AG10803 (cell line): ENCODE results near the gene FAM13A.

Experiments used
- DNase-seq: peaks from one replicate; pipeline ENCODE4 v3.0.0; 2010; ENCODE audit warnings: low read depth
- H3K4me3 ChIP-seq: 2 replicates; pipeline ENCODE4 v1.5.1; 2011; ENCODE audit warnings: mild to moderate bottlenecking, low read length, control low read depth
- TF ChIP-seq, protein P1 (sequence below): conservative IDR thresholded peaks from 2 replicates; pipeline ENCODE4 v1.5.1; 2011; ENCODE audit warnings: mild to moderate bottlenecking, low read length, control low read depth, inconsistent platforms

FAM13A gene

DNA sequence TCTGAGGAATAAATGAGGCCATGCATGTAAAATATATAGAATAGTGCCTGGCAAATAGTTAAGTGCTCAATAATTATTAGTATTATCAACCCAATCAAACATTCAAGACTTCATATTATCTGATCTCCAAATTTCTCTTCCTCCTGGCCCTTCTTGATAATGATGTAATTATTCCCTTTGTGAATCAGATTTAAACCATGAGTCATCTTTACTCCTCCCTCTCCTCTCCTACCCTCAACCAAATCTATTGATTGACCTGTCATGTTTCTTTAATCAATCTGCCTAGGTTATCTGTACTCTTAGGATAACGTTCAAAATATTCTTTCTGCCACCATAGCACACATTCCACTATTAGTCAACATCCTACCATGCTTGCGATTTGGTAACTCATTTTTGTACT, 229.5 kb downstream of the FAM13A start:
- no peak overlapping the region for H3K4me3 ChIP-seq
- DNase-seq: no peak
- TF ChIP-seq, protein P1, sequence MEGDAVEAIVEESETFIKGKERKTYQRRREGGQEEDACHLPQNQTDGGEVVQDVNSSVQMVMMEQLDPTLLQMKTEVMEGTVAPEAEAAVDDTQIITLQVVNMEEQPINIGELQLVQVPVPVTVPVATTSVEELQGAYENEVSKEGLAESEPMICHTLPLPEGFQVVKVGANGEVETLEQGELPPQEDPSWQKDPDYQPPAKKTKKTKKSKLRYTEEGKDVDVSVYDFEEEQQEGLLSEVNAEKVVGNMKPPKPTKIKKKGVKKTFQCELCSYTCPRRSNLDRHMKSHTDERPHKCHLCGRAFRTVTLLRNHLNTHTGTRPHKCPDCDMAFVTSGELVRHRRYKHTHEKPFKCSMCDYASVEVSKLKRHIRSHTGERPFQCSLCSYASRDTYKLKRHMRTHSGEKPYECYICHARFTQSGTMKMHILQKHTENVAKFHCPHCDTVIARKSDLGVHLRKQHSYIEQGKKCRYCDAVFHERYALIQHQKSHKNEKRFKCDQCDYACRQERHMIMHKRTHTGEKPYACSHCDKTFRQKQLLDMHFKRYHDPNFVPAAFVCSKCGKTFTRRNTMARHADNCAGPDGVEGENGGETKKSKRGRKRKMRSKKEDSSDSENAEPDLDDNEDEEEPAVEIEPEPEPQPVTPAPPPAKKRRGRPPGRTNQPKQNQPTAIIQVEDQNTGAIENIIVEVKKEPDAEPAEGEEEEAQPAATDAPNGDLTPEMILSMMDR: no peak

GRCh38 chr4:88826771-88827170, 230.2 kb downstream of the FAM13A start:
- TF ChIP-seq, protein P1: no peak
- DNase-seq: no peak
- no peak overlapping the region for H3K4me3 ChIP-seq

DNA sequence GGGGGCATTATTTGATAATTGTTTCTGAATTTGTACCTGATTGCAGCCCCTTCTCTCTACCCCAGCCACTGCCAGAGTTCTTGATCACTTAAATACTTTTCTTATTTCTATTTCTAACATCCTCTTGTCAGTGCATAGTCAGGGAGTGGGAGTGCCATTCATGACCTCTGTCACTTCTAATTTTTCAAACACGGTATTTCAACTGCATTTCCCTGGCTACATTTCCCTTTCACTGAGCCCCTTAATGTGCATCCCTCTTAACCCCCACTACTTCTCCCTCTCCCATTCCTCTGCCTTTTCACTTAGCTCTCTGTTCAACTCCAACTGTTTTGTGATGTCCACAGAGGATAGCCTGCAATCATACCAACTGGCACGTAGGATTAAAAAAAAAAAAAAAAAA, 231.1 kb downstream of the FAM13A start:
- no peak overlapping the region for H3K4me3 ChIP-seq
- no peak for DNase-seq
- TF ChIP-seq, protein P1: no peak

DNA sequence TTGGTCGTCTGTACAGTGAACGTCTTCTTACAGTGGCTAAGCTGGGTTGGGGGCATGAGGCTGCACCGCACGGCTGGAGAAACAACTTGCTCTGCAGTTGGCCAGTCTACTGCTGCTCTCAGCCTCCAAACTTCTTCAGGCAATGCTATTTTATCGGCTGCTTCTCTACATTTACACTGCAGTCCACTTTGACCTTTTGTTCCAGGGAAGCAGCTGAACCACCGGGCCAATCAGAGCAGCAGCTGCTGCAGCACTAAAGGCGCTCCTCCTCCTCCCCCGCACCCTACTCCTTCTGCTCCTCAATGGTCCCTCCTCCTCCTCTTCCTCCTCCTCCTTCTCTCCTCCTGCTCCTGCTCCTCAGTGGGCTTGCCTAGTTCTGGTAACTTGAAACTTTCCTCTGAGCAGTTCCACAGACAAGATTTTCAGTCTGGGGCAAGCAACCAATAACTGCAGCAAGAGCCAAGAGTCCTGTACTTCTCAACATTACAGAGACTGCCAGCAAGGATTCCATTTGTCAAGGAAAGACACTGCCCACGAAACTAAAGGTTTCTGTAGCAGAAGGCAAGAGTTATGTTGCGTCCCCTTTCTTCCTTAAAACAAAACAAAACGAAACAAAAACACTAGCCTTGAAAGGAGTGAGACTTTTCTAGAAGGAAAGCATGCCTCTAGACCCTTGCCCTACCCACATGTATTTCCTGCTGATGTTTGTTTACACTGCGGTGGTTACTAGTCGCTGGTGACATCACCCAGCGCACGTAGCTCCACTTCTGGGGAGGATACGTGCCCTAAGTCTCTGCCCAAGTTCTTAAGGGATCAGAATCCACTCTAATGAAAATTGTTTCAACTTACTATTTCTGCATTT, 233.7 kb downstream of the FAM13A start:
- TF ChIP-seq, protein P1: no peak
- peak overlapping the region; percentile 64 for H3K4me3 ChIP-seq
- DNase-seq: peak; percentile 91

DNA sequence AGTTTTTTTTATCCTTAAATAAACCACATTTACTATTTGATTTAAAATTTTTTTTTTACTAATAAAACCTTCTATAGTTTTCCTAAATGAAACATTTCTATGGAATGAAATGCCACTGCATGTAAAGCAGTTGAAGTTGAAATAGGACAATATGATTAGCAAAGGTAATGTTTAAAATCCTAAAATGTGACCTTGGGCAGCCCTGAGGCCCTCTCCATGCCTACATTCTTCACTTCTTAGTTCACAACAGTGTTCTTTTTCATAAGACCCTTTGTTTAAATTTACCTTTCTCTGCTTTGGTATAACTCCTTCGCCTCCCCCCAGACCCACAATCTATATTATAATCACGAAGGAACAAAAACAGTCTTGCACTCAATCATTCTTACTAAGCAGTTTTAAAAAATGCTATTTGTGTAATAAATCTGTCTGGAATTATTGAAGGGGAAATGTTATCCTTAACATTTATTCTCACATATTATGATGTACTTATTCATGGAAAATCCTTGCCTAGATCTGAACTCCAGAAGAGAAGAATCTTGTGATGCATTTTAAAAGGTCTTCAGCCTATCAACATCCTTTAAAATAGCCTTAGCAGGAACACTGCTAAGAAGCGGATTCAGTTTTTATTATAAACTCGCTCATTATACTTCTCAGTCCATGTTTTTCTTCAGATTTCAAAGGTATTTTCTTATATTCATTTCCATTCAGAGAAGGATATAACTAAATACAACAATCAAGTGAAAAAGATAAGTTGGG, 234.8 kb downstream of the FAM13A start:
- TF ChIP-seq, protein P1: no peak
- H3K4me3 ChIP-seq: peak overlapping the region; percentile 64
- DNase-seq: no peak

DNA sequence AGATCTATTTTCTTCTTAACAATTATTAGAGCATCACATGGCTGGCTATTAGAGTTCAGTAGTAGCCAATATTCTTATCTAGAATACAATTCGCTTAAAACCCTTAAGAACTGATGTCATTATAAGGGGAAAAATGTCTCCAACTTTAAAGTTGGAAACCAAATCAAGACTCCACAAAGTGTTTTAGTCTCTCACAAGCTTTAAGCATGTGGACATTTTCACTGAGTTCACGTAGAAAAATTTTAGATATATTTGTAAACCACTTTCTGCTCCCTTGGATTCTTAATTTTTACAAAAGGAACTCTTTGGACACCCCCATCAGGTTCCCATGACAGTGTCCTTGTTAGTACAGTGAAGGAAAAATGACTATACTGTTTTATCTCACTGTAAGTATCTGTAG, 235.5 kb downstream of the FAM13A start:
- H3K4me3 ChIP-seq: no peak overlapping the region
- TF ChIP-seq, protein P1: no peak
- no peak for DNase-seq
